AG09309 (cell line): ENCODE measurements around the gene PKP1.

Experiments used
- DNase-seq: peaks from one replicate; pipeline ENCODE4 v3.0.0-alpha.2; 2010; ENCODE audit warnings: low read depth
- H3K4me3 ChIP-seq: 2 replicates; pipeline ENCODE4 v1.5.1; 2011; ENCODE audit warnings: mild to moderate bottlenecking, low read depth, low read length, moderate library complexity; ENCODE audit not compliant: control insufficient read depth
- TF ChIP-seq, protein P1 (sequence below): IDR thresholded peaks from 2 replicates; pipeline ENCODE4 v1.5.1; 2011; ENCODE audit warnings: mild to moderate bottlenecking, low read depth, low read length, inconsistent platforms; ENCODE audit not compliant: insufficient read depth, control insufficient read depth; ENCODE audit errors: missing control alignments

PKP1 gene

DNA sequence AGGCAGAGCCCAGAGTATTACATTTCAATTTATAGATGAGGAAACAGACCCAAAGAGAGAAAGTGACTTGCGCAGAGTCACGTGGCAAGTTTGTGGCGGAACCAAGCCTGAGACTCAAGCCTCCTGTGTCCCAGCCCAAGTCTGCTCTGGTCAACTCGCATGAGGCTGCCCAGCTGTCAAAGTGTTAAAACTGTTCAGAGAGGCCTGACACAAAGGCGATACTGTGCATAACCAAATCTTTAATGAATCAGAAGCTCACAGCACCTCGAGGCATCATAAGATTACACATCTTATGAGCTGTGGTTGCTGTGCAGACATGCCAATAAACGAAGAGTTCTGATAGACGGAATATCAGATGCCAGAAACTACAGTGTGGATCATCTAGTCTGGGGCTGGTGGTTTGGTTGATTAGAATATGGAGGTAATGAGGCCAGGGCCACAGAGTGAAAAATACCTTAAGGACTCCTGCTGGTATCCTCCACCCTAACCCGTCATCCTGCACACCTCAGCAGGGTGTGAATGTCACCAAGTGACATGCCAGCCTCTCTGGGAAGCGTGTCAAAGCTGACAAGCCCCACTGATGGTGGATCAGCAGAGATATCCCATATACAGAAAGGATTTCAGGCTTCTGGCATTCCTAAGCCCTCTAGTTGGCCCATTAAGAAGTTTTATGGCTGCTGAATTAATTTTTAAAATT, 52.0 kb downstream of the PKP1 start:
- DNase-seq: no peak
- H3K4me3 ChIP-seq: no peak overlapping the region
- TF ChIP-seq, protein P1, sequence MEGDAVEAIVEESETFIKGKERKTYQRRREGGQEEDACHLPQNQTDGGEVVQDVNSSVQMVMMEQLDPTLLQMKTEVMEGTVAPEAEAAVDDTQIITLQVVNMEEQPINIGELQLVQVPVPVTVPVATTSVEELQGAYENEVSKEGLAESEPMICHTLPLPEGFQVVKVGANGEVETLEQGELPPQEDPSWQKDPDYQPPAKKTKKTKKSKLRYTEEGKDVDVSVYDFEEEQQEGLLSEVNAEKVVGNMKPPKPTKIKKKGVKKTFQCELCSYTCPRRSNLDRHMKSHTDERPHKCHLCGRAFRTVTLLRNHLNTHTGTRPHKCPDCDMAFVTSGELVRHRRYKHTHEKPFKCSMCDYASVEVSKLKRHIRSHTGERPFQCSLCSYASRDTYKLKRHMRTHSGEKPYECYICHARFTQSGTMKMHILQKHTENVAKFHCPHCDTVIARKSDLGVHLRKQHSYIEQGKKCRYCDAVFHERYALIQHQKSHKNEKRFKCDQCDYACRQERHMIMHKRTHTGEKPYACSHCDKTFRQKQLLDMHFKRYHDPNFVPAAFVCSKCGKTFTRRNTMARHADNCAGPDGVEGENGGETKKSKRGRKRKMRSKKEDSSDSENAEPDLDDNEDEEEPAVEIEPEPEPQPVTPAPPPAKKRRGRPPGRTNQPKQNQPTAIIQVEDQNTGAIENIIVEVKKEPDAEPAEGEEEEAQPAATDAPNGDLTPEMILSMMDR: no peak

DNA sequence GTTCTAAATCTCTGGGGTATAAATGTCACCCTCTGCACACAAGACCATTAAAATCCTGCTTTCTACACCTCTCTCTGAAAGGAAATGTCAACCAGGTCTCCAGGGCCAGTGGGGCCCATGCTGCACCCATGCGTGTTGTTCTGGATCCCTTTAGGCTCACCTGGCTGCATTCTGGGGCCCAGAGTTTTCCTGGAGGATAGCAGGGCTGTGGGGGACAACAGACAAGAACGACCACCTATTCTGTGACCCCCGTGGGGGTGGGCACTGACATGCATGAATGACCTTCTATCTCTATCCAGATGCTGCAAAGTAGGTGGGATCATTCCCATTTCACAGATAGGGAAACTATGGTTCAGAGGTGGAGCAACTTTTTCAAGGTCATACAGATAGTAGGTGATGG, 52.6 kb downstream of the PKP1 start:
- DNase-seq: no peak
- no peak overlapping the region for H3K4me3 ChIP-seq
- TF ChIP-seq, protein P1: no peak

DNA sequence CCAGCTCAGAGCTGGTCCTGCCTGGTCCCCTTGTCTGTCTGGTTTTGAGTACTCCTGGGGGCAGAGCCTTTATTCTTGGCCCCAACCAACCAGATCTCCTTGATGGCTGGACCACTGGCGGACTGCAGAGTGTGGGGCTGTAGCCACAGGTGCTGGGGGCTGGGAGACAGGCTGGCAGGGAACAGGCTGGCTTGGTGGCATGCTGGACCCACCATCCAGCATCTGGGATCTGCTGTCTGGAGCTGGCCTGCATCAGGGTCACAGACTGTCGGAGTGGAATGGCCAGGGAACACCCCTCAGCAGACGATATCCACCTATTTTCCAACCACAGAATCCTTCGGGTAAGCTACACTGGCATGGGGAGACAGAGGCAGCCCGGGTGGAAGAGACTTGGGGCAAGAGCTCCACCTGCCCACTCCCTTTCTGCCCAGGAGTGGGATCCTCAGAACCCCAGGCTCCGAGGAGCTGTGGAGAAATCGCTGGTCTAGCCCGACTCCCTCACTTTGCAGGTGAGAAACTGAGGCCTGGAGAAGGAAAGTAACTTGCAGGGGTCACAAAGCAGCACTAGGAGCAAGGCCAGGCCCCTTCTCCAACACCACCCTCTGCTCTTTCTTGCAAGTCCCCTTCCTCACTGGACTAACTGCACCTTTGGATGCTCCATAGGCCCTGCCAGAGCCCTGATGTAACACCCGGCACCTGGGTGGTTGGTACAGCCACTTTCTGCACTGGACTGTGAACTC, 53.6 kb downstream of the PKP1 start:
- no peak for DNase-seq
- TF ChIP-seq, protein P1: no peak
- no peak overlapping the region for H3K4me3 ChIP-seq

DNA sequence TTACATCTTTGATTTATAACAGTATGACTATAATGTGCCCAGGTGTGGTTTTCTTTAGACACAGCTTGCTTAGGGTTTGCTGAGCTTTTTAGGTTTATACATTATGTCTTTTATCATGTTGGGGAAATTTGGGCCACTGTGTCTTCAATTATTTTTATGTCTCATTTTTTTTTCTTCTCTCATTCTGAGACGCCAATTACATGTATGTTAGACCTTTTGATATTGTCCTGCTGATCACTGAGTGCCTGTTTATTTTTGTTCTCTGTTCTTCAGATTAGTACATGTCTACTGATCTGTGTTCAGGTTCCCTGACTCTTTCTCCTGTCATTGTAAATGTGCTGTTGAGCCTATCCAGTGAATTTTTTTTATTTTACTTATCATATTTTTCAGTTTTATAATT, 58.1 kb downstream of the PKP1 start:
- TF ChIP-seq, protein P1: no peak
- DNase-seq: no peak
- H3K4me3 ChIP-seq: no peak overlapping the region

DNA sequence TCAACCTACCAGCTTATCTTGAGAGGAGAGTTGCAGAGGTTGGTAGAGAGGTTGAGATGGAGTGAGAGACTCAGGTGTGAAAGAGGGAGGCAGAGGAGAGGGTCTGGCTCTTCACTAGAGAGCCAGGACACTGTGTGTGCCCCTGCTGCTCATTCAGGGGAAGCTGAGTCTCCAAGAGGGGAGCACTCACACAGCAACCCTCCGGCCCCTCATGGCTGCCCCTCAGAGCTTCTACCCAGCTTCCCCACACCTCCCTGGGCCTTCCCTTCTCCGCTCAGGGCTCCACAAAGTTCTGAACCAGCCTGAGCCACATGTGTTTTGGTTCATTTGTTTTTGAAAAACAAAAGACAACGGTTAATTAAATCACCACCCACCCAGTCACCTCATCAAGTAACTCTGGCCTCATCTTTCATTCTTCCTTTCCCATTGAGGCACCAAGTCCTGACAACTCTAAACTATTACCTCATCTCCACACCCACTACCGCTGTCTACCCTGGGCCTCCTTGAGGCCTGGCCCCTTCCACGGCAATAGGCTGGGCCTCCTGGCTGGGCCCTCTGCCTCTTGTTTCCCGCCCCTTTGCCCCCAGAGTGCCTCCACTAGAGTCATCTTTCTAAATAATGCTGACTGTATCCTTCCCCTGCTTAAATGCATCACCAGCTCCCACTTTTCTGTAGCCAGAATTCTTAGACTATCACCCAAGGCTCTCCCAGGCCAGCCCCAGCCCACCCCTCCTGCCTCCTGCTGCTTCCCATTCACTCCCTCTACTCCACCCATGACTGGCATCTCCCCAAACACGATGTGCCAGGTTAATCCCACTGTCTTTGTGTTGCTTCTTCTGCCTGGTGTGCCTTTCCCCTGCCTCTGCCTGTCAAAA, 61.1 kb downstream of the PKP1 start:
- TF ChIP-seq, protein P1: no peak
- no peak overlapping the region for H3K4me3 ChIP-seq
- DNase-seq: no peak

DNA sequence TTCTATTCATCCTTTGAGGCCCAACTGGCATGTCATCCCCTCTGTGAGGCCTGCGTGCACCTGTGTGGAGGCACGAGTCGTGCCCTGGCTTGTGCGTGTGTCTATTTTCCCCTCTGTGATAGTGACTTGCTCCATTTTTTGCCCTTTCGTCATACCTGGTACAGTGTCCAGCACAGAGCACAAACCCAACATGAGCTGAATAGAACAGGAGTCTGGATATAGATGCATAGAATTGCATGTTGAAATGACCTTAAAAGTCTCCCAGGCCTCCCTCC, 61.7 kb downstream of the PKP1 start:
- TF ChIP-seq, protein P1: no peak
- no peak overlapping the region for H3K4me3 ChIP-seq
- DNase-seq: no peak
